ENCODE measurements around the gene TBX4. TPM values are rescaled to one million over a fixed set of nuclear protein-coding genes. Genes with fewer than 3 reads are reported as not detected.

Gene TBX4
- polyA plus RNA-seq, 2 of the 4 experiments (the other 2 are of a cell fraction): 0.17 to 0.18 TPM

- H3K4me3 ChIP-seq: no peak overlapping the region
- TF ChIP-seq KDM1A (IDR thresholded peaks at IDR 0.05; ENCODE audit: low read depth) (no peak), PHF8 (IDR thresholded peaks at IDR 0.05; ENCODE audit: borderline replicate concordance, low read depth) (no peak), CBX8 (IDR thresholded peaks at IDR 0.05) (no peak), JUN (IDR thresholded peaks at IDR 0.05) (no peak), RNF2 (IDR thresholded peaks at IDR 0.05; ENCODE audit: borderline replicate concordance, low read depth) (no peak), ZNF302 (CRISPR knock-in tag; IDR thresholded peaks at IDR 0.05) (no peak), POLR2AphosphoS2 (conservative IDR thresholded peaks at IDR 0.05; ENCODE audit: low read length) (no peak), RAD21 (conservative IDR thresholded peaks at IDR 0.05 in 1 of 2, IDR thresholded peaks at IDR 0.05 in 1 of 2) (no peak), PBX3 (IDR thresholded peaks at IDR 0.05) (no peak), EP300 (IDR thresholded peaks at IDR 0.05) (no peak), KDM5A (IDR thresholded peaks at IDR 0.05) (no peak), FOSL2 (IDR thresholded peaks at IDR 0.05) (no peak), FOSL2 (CRISPR knock-in tag; IDR thresholded peaks at IDR 0.05) (no peak), HOXB5 (CRISPR knock-in tag; IDR thresholded peaks at IDR 0.05) (no peak), NFE2L2 (conservative IDR thresholded peaks at IDR 0.05; ENCODE audit: low read length) (no peak), ELK1 (IDR thresholded peaks at IDR 0.05; ENCODE audit: low read depth, low read length) (no peak), E2F6 (IDR thresholded peaks at IDR 0.05; ENCODE audit: borderline replicate concordance, low read depth) (no peak), NR3C1 (IDR thresholded peaks at IDR 0.05) (no peak), NPAS2 (CRISPR knock-in tag; IDR thresholded peaks at IDR 0.05; ENCODE audit: borderline replicate concordance) (no peak), MAFK (IDR thresholded peaks at IDR 0.05; ENCODE audit: partially characterized antibody) (no peak), TFCP2L1 (CRISPR knock-in tag; IDR thresholded peaks at IDR 0.05) (no peak)
Observed at GRCh38 chr17:61464843-61465180, 12.6 kb downstream of the TBX4 start.

GRCh38 chr17:61465550-61466237 lies 13.5 kb downstream of the TBX4 start:
- peaks cover 10% of the 10 kb centered on the region; the same call in 2 of the 3 replicates for H3K4me1 ChIP-seq
- DNase-seq (ENCODE audit: low read depth in 1 of 2, low spot score in 1 of 2) (no peak), ATAC-seq (no peak), FAIRE-seq (no peak)
- no peak overlapping the region for H3K27ac ChIP-seq
- no peaks in the 10 kb centered on the region for H3K9me3 ChIP-seq
- ChIA-PET CTCF (interaction anchor here (1.0 to 5.5 kb wide), 5 partner anchors 13 to 85 kb away, joined by 3 to 25 read pairs (median 4); no protein-coding TSS in a partner anchor), POLR2A (no interaction called here)
- no peak overlapping the region for H3K4me3 ChIP-seq
- WGBS (ENCODE audit: missing lambda C conversion rate): 73% methylated on average over 17 of the region's 17 CpGs
- H3K4me2 ChIP-seq: no peak overlapping the region
- TF ChIP-seq HOXA7 (CRISPR knock-in tag; IDR thresholded peaks at IDR 0.05): no peak
- TF ChIP-seq HDAC2 (IDR thresholded peaks at IDR 0.05): no peak
- TF ChIP-seq POLR2A (IDR thresholded peaks at IDR 0.05; ENCODE audit: low read length): no peak
- no peak for TF ChIP-seq POLR2AphosphoS2 (conservative IDR thresholded peaks at IDR 0.05; ENCODE audit: low read length)
- TF ChIP-seq FOXS1 (CRISPR knock-in tag; IDR thresholded peaks at IDR 0.05): no peak

More at GRCh38 chr17:61464843-61465180, 12.6 kb downstream of the TBX4 start:
- ChIA-PET CTCF (interaction anchor here (0.5 to 1.5 kb wide), 3 partner anchors 13 to 744 kb away, joined by 3 to 4 read pairs (median 3); no protein-coding TSS in a partner anchor), POLR2A (no interaction called here)
- WGBS (ENCODE audit: missing lambda C conversion rate): 81% methylated on average over 3 of the region's 3 CpGs
- H3K9me3 ChIP-seq: 0 out of 3 replicates have a peak, but pooled peaks cover 6% of the 10 kb centered on the region
- DNase-seq (ENCODE audit: low read depth in 1 of 2, low spot score in 1 of 2) (no peak), ATAC-seq (no peak), FAIRE-seq (no peak)
- no peak overlapping the region for H3K4me2 ChIP-seq
- no peak overlapping the region for H3K27ac ChIP-seq
- peaks cover 10% of the 10 kb centered on the region; the same call in 2 of the 3 replicates for H3K4me1 ChIP-seq

Data from A549 (cell line).